GM18873 (cell line): Measurements from ENCODE around the gene MNT.

Experiments
- ATAC-seq: cut with Tn5 transposase; IDR thresholded peaks from one replicate; pipeline ENCODE4 v1.9.1; 2021; ENCODE audit warnings: mild to moderate bottlenecking, moderate library complexity, moderate number of reproducible peaks; ENCODE audit not compliant: unreplicated experiment, low FRiP score

Gene MNT

GRCh38 chr17:2384439-2385127 is 16.3 kb downstream of the MNT start:
- ATAC-seq: no peak

DNA sequence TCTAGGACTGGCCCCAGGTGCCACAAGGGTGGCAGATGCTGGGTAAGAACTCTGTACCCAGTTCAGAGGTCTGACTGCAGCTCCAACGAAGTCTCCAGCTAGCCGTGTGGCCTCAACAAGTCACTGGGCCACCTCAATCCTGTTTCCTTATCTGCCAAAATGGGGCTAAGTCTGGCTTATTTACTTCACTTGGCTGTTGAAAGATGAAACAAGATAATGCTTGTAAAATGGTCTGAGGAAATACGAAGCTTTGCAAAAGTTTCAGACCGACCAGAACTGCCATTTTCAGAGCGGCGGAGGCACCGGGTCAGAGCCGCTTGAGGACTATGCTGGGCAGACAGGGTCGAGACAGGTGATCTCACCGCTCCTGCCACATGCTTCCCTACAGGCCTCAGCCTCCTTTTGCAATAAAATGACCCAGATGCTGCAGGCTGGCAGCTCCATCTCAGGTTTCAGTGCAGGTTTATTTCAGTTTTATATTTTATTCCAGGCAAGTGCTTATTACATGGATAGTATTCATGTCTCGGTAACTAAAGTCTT is 17.2 kb downstream of the MNT start:
- no peak for ATAC-seq

DNA sequence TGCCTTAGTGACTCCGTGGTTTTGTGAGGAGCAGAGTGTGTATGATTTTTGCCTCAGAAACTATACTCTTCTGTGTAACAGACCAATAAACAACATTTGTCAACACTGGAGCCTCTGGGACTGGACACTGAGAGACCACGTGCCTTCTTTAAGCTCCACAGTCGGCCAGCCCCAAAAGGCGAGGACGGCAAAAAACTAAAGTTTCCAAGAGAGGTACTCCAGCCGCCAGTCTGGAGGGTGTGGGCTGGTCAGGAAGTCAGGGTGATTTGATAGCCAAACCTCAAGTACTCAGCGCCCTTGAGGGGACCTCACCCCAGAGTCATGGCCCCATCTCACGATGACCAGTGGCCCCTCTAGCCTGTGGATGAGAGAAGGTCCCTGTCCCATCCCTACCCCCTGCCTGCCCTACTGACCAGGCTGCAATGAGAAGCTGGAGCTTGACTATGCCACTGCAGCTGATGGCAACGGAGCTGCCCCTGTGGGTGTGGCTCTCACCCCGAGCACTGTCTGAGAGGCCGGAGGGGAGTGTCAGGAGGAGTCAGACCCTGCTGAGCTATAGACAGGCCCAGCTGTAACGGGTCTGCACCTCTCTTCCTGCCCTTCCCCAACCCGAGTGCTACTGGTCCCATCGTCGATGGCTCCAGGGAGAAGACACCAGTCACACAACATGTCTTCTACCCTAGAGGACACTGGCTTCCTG is 19.8 kb downstream of the MNT start:
- no peak for ATAC-seq

DNA sequence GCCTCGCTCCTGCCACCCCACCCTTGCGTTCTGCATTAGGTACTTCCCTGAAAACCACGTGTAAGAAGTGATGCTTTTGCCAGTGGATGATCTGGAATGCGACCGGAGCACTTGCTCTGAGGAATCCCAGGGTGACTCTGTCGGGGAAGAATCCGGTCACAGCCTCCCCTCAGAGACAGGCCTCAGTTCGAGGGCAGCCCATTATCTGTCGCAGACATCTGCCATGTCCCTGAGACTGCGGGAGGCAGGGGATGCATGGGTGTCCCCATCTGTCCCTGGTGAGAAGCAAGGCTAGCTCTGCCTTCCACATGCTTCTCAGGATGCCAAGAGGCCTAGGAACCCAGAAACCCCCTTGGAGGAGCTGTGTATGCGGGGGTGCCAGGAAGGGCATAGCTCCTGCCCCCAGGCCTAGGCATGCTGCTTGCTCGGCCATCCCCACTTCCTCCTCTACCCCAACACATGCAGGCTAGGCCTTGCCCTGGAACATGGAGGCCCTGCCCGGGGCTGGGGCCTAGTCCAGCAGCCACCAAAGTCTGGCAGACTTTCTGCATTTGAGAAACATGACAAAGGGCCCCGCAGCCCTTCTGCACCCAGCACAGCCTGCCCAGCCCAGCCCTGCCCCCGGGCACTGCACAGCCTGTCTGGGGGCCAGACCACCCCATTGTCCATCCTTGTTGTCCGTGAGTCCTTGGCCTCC is 20.5 kb downstream of the MNT start:
- ATAC-seq: no peak

DNA sequence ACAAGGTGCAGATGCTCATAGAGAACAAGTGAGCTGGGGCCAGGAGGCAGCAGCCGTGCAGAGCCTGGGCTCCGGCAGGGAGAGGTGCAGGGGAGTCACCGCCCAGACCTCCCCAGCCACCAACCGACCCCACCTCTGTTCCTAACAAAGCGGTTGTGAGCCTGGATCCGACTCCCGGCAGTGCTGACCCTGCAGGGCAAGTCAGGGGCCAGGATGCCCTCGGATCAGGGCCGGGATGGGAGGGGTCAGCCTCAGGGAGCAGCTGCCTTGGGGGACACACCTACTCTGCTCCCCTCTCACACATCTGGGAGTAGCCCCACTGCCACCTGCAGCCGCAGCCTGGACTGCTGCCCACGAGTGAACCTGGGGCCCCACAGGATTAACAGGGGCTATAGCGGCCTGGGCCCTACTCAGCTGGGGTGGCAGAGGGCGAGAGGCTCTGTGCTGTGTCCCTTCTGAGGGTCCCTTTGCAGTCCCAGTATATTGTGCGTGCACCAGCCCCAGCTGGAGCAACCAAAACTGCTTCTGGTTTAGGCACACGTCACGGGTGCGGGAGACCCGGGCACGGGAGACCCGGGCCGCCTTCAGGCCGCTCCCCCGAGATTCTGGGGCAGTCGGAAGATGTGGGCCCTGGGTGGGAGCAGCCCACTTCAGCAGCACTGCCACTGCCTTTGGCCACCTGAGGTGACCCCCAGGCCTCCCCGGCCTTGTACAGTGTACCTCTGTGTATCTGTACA is 21.2 kb downstream of the MNT start:
- no peak for ATAC-seq

- ATAC-seq: no peak
Measured at GRCh38 chr17:2378905-2379304, 22.0 kb downstream of the MNT start.

DNA sequence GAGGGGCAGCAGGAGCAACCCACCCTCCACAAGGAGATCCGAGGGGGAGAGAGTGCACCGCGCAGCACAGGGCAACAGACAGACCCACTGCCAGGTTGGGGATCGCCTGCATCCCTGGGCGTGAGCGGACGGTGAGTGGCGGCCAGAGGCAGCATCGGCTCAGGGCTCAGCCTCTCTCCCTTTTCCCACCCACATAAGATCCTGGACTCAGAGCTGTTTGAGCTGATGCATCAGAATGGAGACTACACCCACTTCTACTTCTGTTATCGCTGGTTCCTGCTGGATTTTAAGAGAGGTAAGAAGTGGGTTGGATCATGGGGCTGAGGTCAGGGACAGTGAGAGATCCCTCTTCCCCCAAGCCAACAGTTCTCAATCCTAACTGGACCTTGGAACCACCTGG is 23.2 kb downstream of the MNT start:
- ATAC-seq: no peak

DNA sequence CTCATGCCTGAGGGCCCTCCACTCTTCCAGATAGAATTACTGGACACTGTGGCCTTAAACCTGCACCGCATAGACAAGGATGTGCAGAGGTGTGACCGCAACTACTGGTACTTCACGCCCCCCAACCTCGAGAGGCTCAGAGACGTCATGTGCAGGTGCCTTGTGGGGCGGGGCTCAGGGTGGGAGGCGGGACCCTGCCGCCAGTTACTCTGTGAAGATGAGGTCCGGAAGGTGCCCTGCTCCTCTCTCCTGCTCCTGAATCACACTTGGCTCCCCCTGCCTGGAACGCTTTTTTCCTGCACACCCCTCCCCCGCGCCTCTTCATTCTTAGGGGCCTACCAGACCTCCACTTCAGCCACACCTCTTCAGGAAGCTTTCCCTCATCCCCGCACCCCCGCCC is 24.8 kb downstream of the MNT start:
- no peak for ATAC-seq

DNA sequence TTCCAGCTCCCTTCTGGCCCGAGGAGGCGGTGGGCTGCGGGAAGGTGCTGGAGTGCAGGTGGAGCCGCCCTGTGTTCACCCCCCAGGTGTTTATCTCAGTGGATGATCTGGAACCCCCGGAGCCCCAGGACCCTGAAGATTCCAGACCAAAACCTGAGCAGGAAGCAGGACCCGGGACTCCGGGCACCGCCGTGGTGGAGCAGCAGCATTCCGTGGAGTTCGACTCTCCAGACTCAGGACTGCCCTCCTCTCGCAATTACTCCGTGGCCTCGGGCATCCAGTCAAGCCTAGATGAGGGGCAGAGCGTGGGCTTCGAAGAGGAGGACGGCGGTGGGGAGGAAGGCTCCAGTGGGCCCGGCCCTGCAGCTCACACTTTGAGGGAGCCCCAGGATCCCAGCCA is 25.5 kb downstream of the MNT start:
- ATAC-seq: no peak

DNA sequence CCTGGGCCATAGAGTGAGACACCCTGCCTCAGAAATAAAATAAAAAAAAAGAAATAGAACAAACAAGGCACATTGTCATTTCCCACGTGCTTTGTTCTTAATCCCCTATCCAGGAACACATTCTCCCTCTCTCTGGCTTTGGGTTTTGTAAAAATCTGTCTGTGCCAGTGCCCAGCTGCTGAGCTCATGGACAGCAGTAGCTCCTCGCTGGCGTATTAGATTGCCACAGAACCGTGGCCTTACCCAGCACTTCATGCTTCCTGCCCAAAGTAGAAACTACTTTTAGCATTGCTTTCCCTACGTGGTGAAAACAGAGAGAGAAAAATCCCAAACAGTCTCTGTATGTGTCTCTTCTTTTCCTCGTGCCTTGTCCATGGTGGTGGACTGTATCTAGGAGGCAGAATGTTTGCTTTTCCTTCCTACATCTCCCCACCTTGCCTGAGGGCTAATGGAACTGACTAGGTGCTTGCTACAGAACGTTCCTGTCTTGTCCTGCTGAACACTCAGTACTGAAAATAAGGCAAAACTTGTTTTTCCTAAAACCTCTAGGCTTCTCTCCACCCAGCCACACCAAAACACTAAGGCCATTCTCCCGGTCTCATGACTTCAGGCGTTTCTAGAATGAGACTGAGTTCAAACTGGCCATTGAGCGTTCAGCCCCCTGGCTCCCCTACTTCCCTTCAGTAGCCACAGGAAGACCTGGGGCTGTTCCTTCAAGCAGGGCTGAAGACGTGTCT is 26.1 kb downstream of the MNT start:
- no peak for ATAC-seq

- no peak for ATAC-seq
Measured at GRCh38 chr17:2373179-2373578, 27.7 kb downstream of the MNT start.

GRCh38 chr17:2372681-2373080 is 28.2 kb downstream of the MNT start:
- ATAC-seq: no peak

DNA sequence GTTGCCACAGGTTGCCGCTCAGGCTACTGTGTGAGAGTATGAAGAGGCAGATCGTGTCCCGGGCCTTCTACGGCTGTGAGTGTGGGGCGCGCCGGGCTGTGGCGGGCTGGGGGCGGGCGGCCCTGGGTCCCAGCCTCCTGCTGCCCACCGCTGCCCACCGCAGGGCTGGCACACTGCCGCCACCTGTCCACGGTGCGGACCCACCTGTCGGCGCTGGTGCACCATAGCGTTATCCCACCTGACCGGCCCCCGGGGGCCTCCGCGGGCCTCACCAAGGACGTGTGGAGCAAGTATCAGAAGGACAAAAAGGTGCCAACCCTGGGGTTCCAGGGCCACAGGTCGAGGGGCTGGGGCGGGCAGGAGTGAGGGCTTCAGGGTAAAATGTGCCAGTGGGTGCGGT is 28.7 kb downstream of the MNT start:
- ATAC-seq: no peak

DNA sequence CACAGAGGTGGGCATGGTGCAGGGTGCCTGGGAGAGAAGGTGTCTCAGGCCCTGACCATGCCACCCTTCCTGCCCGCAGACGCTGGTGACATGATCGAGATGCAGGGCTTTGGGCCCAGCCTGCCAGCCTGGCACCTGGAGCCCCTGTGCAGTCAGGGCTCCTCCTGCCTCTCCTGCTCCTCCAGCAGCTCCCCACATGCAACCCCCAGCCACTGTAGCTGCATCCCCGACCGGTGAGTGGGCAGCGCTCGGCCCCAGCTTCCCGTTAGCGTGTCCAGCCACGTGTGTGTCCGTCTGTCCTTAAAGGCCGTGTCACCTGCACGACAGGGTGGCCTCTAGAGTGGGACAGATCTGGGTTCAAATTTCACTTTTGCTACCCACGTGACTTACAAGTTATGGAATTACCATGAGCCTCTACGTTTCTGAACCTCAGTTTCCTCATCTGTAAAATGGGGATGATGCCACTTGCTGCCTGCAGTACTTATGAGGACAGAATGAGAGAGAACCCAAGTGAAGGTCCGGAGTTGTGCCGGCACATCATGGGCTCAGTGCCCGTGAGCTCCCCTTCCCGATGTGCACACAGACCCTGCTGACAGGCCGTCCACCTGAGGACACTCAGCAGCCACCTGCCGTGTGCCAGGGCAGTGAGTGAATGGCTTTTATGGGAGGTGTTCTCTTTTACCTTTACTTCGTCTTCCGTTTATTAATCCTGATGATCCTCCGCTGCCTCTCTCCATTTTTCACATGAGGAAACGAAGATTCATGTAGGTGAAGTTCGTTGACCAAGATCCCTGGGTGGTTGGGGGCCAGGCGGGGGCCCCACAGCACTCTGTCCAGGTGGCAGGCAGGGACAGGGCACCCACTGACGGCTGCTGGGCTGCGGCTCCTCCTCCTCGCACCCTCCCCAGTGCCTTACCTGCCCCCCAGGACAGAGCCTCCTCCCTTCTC is 29.4 kb downstream of the MNT start:
- ATAC-seq: no peak

DNA sequence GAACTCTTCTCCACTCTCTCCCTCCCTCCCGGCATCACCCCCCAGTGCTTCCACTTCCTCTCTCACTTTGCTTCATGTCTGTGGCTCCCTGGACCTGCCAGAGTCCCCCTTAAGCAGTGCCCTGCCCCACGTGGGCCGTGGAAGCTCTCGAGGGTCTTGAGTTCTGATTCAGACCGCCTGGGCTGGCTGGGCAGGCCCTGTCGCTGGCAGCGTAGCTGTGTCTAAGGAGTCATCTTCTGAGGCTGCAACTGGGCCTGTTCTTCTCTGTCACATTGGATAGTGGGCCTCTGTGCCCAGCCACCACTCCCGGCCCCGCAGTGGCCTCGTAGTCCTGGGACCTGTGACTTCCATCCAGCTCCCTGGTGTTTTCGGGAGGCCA is 30.7 kb downstream of the MNT start:
- no peak for ATAC-seq

DNA sequence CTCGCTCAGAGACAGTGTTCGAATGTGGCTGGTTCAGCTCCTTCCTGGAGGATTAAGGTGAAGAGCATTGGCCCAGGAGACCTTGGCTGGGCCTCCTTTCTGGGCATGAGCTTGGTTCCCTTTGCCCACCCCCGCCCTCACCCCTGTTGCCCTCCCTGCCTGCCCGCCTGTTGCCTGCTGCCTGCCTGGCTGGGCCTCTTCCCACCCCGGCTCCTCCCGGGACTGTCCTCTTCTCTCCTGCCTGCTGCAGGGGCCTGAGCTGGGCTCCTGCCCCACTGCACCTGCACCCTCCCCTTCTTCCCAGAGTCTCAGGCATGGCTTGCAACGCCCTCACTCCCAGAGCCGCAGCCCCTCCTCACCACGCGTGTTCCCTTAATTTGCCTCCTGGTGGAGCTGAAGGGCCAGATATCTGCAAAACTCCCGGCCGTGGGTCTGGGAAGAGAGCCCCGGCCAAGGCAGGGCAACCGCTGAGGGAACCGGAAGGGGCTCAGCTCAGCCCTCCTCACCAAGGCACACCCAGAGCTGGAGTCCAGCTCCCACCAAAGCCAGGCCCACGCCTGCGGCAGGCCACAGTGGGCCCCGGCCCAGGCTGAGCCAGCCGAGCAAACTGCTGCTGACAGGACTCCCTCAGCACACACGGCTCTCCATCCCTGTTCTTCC is 31.2 kb downstream of the MNT start:
- no peak for ATAC-seq

DNA sequence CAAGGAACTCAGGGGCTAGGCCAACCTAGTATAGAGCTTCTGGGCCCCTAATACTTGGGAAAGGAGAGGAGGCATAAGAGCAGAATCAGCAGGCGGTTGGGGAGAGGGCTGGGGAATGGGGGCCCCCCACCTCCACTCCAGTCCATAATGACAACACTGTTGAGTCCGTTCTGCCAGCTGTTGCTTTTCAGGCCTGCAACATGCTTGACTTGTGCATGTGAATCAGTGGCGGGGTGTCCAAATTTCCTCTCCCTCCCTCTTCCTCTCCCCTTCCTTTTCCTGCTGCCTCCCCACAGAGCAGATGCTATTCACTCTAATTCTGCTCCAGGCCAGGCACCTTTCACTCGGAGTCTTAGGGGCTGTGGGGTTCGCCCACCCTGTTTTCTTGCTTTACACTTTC is 31.8 kb downstream of the MNT start:
- ATAC-seq: no peak

- ATAC-seq: no peak
Measured at GRCh38 chr17:2368359-2368758, 32.5 kb downstream of the MNT start.
